ENCODE data around the gene NR5A2.

Gene NR5A2

DNA sequence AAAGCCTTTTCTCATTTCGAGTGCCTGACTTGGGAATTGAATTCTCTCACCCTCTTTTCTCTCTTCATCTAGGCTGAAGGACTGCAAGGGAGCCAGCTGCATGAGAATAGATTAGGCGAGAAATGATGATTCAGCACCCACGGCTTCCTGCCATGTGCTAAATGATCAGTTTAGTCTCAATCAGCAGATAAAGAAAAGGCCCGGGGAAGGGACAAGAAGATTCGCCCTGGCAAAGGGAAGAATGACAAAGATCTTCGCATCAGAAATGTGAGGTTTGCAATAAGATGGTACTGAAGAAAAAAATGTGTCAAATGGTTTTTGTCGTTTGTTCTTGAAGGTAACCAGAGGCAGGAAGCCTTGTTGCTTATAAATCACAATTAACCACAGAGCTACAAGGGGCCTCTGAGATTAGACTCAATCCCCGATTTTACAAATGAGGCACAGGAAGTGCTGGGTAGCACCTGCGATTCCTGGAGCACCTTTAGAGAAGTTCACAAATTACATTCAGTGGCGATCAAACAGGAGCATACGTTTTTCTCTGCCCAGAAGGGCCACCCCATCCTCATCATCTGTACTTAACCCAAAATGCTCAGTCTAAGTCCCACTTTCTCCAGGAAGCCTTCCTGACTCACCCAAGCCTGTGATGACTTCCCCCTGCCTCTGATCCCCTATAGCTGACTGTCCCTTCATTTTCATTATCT is 198.9 kb downstream of the NR5A2 start:
- H3K4me1 ChIP-seq (ENCODE audit: control insufficient read depth in 2 of 2, insufficient read depth in 2 of 2, low read length in 2 of 2), result no peaks in the 10 kb centered on the region
- H3K9me3 ChIP-seq (ENCODE audit: control insufficient read depth in 2 of 2, low read length in 2 of 2), result no peaks in the 10 kb centered on the region
- no peak overlapping the region for H3K9ac ChIP-seq (ENCODE audit: low read depth in 1 of 2, low read length in 2 of 2)
- H3K36me3 ChIP-seq (ENCODE audit: control insufficient read depth in 2 of 2, insufficient read depth in 2 of 2, low read length in 2 of 2), result no peaks in the 10 kb centered on the region
- H3K4me3 ChIP-seq (ENCODE audit: low read length in 2 of 2), result no peak overlapping the region
- no peak overlapping the region for H3K27ac ChIP-seq (ENCODE audit: low read depth in 2 of 2, low read length in 2 of 2)
- H3K27me3 ChIP-seq (ENCODE audit: control insufficient read depth in 2 of 2, insufficient read depth in 2 of 2, low read length in 2 of 2), result no peaks in the 10 kb centered on the region

GRCh38 chr1:200226969-200227303 is 199.4 kb downstream of the NR5A2 start:
- no peaks in the 10 kb centered on the region for H3K9me3 ChIP-seq (ENCODE audit: control insufficient read depth in 2 of 2, low read length in 2 of 2)
- H3K4me1 ChIP-seq (ENCODE audit: control insufficient read depth in 2 of 2, insufficient read depth in 2 of 2, low read length in 2 of 2), result no peaks in the 10 kb centered on the region
- no peak overlapping the region for H3K9ac ChIP-seq (ENCODE audit: low read depth in 1 of 2, low read length in 2 of 2)
- H3K27me3 ChIP-seq (ENCODE audit: control insufficient read depth in 2 of 2, insufficient read depth in 2 of 2, low read length in 2 of 2), result no peaks in the 10 kb centered on the region
- H3K4me3 ChIP-seq (ENCODE audit: low read length in 2 of 2), result no peak overlapping the region
- H3K27ac ChIP-seq (ENCODE audit: low read depth in 2 of 2, low read length in 2 of 2), result no peak overlapping the region
- H3K36me3 ChIP-seq (ENCODE audit: control insufficient read depth in 2 of 2, insufficient read depth in 2 of 2, low read length in 2 of 2), result no peaks in the 10 kb centered on the region
